ENCODE results near the gene CCR7. TPM values are rescaled to one million over a fixed set of nuclear protein-coding genes. Genes with fewer than 3 reads are reported as not detected.

Gene CCR7
- total and polyA plus RNA-seq, 2 donors from 2014 or later = 0.17 to 7.1 TPM

DNA sequence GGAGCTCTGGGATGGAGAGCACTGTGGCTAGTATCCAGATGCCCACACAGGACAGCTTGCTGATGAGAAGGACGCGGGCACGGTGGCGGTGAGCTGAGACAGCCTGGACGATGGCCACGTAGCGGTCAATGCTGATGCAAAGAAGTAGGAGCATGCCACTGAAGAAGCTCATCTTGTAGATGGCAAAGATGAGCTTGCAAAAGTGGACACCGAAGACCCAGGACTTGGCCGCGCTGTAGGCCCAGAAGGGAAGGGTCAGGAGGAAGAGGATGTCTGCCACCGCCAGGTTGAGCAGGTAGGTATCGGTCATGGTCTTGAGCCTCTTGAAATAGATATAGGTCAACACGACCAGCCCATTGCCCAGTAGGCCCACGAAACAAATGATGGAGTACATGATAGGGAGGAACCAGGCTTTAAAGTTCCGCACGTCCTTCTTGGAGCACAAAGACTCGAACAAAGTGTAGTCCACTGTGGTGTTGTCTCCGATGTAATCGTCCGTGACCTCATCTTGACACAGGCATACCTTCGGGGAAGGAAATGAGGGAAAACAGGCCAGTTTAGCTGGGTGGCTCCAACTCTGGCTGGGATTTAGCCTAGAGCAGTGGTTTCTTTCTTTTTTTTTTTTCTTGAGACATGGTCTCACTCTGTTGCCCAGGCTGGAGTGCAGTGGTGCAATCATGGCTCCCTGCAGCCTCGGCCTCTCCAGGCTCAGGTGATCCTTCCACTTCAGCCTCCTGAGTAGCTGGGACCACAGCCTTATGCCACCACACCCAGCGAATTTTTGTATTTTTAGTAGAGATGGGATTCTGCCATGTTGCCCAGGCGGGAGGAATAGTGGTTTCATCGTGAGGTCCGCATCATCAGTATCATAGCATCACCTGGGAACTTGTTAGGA, 9.7 kb downstream of the CCR7 start:
- no peak for FAIRE-seq
- H3K9ac ChIP-seq (ENCODE audit: low read length in 3 of 3) = no peak overlapping the region
- intact Hi-C loops (cut with DNase I) = no loop called here
- no peaks in the 10 kb centered on the region for H3K27me3 ChIP-seq (ENCODE audit: control insufficient read depth, insufficient read depth, low read length)
- no peaks in the 10 kb centered on the region for H3K36me3 ChIP-seq (ENCODE audit: control insufficient read depth in 2 of 3, insufficient read depth in 3 of 3, low read length in 3 of 3)
- H3K4me1 ChIP-seq (ENCODE audit: control insufficient read depth in 2 of 3, insufficient read depth in 2 of 3, low read depth in 1 of 3, low read length in 3 of 3) = peaks cover 0 to 40% (median 17%) of the 10 kb centered on the region in 3 donors
- H3K27ac ChIP-seq (ENCODE audit: low read depth in 2 of 2, low read length in 2 of 2) = peak overlapping the region in 1 of 2 donors; percentile 53
- no peak overlapping the region for H3K4me3 ChIP-seq (ENCODE audit: low read length in 3 of 3)
- TF ChIP-seq, protein P1, sequence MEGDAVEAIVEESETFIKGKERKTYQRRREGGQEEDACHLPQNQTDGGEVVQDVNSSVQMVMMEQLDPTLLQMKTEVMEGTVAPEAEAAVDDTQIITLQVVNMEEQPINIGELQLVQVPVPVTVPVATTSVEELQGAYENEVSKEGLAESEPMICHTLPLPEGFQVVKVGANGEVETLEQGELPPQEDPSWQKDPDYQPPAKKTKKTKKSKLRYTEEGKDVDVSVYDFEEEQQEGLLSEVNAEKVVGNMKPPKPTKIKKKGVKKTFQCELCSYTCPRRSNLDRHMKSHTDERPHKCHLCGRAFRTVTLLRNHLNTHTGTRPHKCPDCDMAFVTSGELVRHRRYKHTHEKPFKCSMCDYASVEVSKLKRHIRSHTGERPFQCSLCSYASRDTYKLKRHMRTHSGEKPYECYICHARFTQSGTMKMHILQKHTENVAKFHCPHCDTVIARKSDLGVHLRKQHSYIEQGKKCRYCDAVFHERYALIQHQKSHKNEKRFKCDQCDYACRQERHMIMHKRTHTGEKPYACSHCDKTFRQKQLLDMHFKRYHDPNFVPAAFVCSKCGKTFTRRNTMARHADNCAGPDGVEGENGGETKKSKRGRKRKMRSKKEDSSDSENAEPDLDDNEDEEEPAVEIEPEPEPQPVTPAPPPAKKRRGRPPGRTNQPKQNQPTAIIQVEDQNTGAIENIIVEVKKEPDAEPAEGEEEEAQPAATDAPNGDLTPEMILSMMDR (IDR thresholded peaks at IDR 0.05; ENCODE audit: borderline replicate concordance, extremely low read depth, insufficient read depth) = no peak
- peak in 2 of 5 donors; percentile 4 to 51 for DNase-seq
- H3K9me3 ChIP-seq (ENCODE audit: control insufficient read depth in 2 of 3, insufficient read depth in 1 of 3, low read length in 3 of 3) = no peaks in the 10 kb centered on the region

DNA sequence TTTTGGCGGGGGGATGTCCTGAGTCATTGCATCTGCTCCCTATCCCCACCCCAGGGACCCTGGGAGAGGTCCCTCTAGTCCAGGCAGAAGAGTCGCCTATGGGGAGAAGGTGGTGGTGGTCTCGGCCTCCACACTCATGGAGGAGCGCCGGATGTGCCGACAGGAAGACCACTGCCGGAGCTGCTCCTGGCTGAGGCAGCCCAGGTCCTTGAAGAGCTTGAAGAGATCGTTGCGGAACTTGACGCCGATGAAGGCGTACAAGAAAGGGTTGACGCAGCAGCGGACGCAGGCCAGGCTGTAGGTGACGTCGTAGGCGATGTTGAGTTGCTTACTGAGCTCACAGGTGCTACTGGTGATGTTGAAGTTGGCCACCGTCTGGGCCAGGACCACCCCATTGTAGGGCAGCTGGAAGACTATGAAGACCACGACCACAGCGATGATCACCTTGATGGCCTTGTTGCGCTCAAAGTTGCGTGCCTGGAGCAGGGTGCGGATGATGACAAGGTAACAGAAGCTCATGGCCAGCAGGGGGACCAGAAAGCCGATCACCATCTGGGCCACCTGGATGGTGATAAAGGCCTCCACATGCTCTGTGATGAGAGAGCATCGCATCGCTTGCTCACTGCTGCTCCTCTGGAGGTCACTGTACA, 10.5 kb downstream of the CCR7 start:
- Histone ChIP-seq H3K9ac (ENCODE audit: low read length in 3 of 3) (no peak overlapping the region), H3K36me3 (ENCODE audit: control insufficient read depth in 2 of 3, insufficient read depth in 3 of 3, low read length in 3 of 3) (no peaks in the 10 kb centered on the region), H3K27ac (ENCODE audit: low read depth in 2 of 2, low read length in 2 of 2) (peak overlapping the region; percentile 69 to 82), H3K27me3 (ENCODE audit: control insufficient read depth, insufficient read depth, low read length) (no peaks in the 10 kb centered on the region), H3K4me1 (ENCODE audit: control insufficient read depth in 2 of 3, insufficient read depth in 2 of 3, low read depth in 1 of 3, low read length in 3 of 3) (peaks cover 0 to 35% (median 10%) of the 10 kb centered on the region in 3 donors), H3K4me3 (ENCODE audit: low read length in 3 of 3) (no peak overlapping the region), H3K9me3 (ENCODE audit: control insufficient read depth in 2 of 3, insufficient read depth in 1 of 3, low read length in 3 of 3) (no peaks in the 10 kb centered on the region)
- DNase-seq = peak in 2 of 5 donors; percentile 0 to 37
- TF ChIP-seq, protein P1 (IDR thresholded peaks at IDR 0.05; ENCODE audit: borderline replicate concordance, extremely low read depth, insufficient read depth) = no peak
- intact Hi-C loops (cut with DNase I) = no loop called here
- no peak for FAIRE-seq

DNA sequence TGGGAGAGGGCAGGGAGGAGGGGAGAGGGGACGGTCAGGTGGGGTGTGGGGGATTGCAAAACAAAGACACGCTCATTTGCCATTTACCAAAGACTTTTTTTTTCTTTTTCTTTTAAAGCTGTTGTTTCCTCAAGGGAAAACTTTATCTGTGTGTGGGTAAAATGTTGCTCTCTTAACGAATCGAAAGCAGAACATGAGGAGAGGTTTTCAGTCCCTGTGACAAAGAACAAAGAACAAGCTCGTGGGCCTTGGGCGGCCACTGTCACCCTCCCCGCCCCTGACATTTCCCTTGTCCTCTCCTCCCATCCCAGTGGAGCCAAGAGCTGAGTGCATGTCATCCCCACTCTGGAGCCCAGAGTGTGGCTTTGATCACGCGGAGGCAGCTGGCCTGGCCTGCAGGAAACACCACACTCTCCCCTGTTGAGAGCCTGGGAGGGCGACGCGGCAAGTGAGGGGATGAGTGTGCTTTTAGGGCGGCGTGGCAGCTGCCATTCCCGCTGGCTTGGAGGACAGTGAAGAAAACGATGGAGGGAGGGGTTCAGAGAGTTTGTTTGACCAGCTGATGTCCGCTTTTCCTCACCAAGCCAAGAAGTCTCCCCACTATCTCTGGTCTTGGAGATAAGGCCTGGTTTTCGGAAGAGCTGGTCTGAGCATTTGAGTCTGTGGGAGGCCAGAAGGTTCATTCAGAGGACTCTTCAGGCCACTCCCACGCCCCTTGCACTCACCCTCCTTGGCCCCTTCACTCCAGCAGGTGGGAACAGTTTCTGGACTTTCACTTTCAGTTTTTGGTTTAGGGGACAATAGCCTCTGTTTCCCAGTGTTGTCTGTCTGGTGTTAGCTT, 11.4 kb downstream of the CCR7 start:
- Histone ChIP-seq H3K9ac (ENCODE audit: low read length in 3 of 3) (peak overlapping the region in 2 of 3 donors; percentile 5 to 29), H3K9me3 (ENCODE audit: control insufficient read depth in 2 of 3, insufficient read depth in 1 of 3, low read length in 3 of 3) (no peaks in the 10 kb centered on the region), H3K36me3 (ENCODE audit: control insufficient read depth in 2 of 3, insufficient read depth in 3 of 3, low read length in 3 of 3) (no peaks in the 10 kb centered on the region), H3K27ac (ENCODE audit: low read depth in 2 of 2, low read length in 2 of 2) (peak overlapping the region; percentile 69 to 82), H3K27me3 (ENCODE audit: control insufficient read depth, insufficient read depth, low read length) (no peaks in the 10 kb centered on the region), H3K4me3 (ENCODE audit: low read length in 3 of 3) (no peak overlapping the region), H3K4me1 (ENCODE audit: control insufficient read depth in 2 of 3, insufficient read depth in 2 of 3, low read depth in 1 of 3, low read length in 3 of 3) (peaks cover 0 to 39% (median 16%) of the 10 kb centered on the region in 3 donors)
- DNase-seq (peak in 3 of 5 donors; percentile 30 to 93 (median 42)), FAIRE-seq (no peak)
- intact Hi-C loops (cut with DNase I) = no loop called here
- TF ChIP-seq, protein P1 (IDR thresholded peaks at IDR 0.05; ENCODE audit: borderline replicate concordance, extremely low read depth, insufficient read depth) = no peak
